OCI-LY7 (cell line): Measurements from ENCODE around the gene DISP2. TPM values are rescaled to one million over a fixed set of nuclear protein-coding genes. Genes with fewer than 3 reads are reported as not detected.

Experiments used
- BruUV-seq: library from RNA; stranded (reverse); fragments of 400-500 nt; replicated peaks from 2 replicates; lab custom pipeline; 2021; lab: Mats Ljungman, UMichigan
- CTCF ChIA-PET: fragments of 300-600 bp; sonication (Branson Sonifier 250); formaldehyde crosslinking; loops from one replicate; lab custom pipeline; 2022; ENCODE audit warnings: antibody characterized with exemption; ENCODE audit not compliant: unreplicated experiment; lab: Charles Lee
- POLR2A ChIA-PET: fragments of 300-600 bp; sonication (Branson Sonifier 250); formaldehyde crosslinking; loops from one replicate; lab custom pipeline; 2022; ENCODE audit warnings: antibody characterized with exemption; lab: Charles Lee
- DNase-seq: peaks from one replicate; pipeline ENCODE4 v3.0.0-alpha.2; 2015; ENCODE audit warnings: low spot score
- H2AFZ ChIP-seq: fragments of 200-600 bp; sonication (generic), shearing (Covaris generic); 2 replicates; pipeline ENCODE4 v1.6.1; 2014; ENCODE audit warnings: mild to moderate bottlenecking, antibody characterized with exemption, low read length, moderate library complexity
- H3K27ac ChIP-seq: fragments of 200-600 bp; sonication (generic); 2 replicates; pipeline ENCODE4 v1.5.1; 2014; ENCODE audit warnings: mixed run types, low read depth, mild to moderate bottlenecking, moderate library complexity, low read length, inconsistent platforms; ENCODE audit not compliant: poor library complexity, severe bottlenecking
- H3K36me3 ChIP-seq: fragments of 200-600 bp; sonication (generic); 2 replicates; pipeline ENCODE4 v1.6.1; 2014; ENCODE audit warnings: mild to moderate bottlenecking, antibody characterized with exemption, low read length, moderate library complexity, mixed read lengths; ENCODE audit not compliant: insufficient read depth
- H3K4me1 ChIP-seq: fragments of 200-600 bp; sonication (generic); 2 replicates; pipeline ENCODE4 v1.5.1; 2014; ENCODE audit warnings: mild to moderate bottlenecking, low read length; ENCODE audit not compliant: insufficient read depth, poor library complexity, severe bottlenecking
- H3K4me2 ChIP-seq: fragments of 200-600 bp; sonication (generic); 2 replicates; pipeline ENCODE4 v1.6.1; 2014; ENCODE audit warnings: mild to moderate bottlenecking, low read length
- H3K4me3 ChIP-seq: fragments of 200-600 bp; sonication (generic); 2 replicates; pipeline ENCODE4 v1.5.1; 2014; ENCODE audit warnings: mild to moderate bottlenecking, low read depth, low read length; ENCODE audit not compliant: poor library complexity, severe bottlenecking
- H3K79me2 ChIP-seq: fragments of 200-600 bp; sonication (generic); 2 replicates; pipeline ENCODE4 v1.6.1; 2016; ENCODE audit warnings: low read depth, mild to moderate bottlenecking, low read length, moderate library complexity, mixed read lengths; ENCODE audit not compliant: insufficient read depth
- H3K9me2 ChIP-seq: fragments of 200-600 bp; sonication (generic); 2 replicates; pipeline ENCODE4 v1.6.1; 2016; ENCODE audit warnings: mild to moderate bottlenecking, low read length, mixed read lengths; ENCODE audit not compliant: insufficient read depth
- H3K9me3 ChIP-seq: fragments of 200-600 bp; sonication (generic); 2 replicates; pipeline ENCODE4 v1.6.1; 2014; ENCODE audit warnings: mild to moderate bottlenecking, mixed run types, low read length, mixed read lengths
- H4K20me1 ChIP-seq: fragments of 200-600 bp; sonication (generic); 2 replicates; pipeline ENCODE4 v1.6.1; 2014; ENCODE audit warnings: mild to moderate bottlenecking, antibody characterized with exemption, low read length, moderate library complexity, mixed read lengths; ENCODE audit not compliant: insufficient read depth
- EZH2phosphoT487 ChIP-seq: fragments of 200-600 bp; sonication (generic); IDR thresholded peaks from 2 replicates; pipeline ENCODE4 v1.6.1; 2018; ENCODE audit warnings: low read depth, borderline replicate concordance, mild to moderate bottlenecking, mixed run types, antibody characterized with exemption, low read length, moderate library complexity, mixed read lengths
- intact Hi-C: fragments of 100-400 bp; cut with micrococcal nuclease; formaldehyde crosslinking; loops from one replicate; pipeline ENCODE4 v1.10.0; 2022; ENCODE audit not compliant: unreplicated experiment
- total RNA-seq, 2 experiments: library from RNA; depleted of rRNA in 1 of 2; stranded (reverse); fragments of >200 nt in 1 of 2; shearing (Covaris generic) in 1 of 2; gene quantifications; 2 replicates each; pipeline ENCODE4 v1.2.3, GENCODE V29; 2014 to 2022
- TF ChIP-seq, protein P1 (sequence below): fragments of 200-600 bp; sonication (generic); conservative IDR thresholded peaks from 2 replicates; pipeline ENCODE4 v1.5.1; 2014; ENCODE audit warnings: mild to moderate bottlenecking, antibody characterized with exemption, low read length, moderate library complexity, mixed read lengths

Gene DISP2
- total RNA-seq, 2 experiments from 2014 or later, result 0.03 to 0.25 TPM

DNA sequence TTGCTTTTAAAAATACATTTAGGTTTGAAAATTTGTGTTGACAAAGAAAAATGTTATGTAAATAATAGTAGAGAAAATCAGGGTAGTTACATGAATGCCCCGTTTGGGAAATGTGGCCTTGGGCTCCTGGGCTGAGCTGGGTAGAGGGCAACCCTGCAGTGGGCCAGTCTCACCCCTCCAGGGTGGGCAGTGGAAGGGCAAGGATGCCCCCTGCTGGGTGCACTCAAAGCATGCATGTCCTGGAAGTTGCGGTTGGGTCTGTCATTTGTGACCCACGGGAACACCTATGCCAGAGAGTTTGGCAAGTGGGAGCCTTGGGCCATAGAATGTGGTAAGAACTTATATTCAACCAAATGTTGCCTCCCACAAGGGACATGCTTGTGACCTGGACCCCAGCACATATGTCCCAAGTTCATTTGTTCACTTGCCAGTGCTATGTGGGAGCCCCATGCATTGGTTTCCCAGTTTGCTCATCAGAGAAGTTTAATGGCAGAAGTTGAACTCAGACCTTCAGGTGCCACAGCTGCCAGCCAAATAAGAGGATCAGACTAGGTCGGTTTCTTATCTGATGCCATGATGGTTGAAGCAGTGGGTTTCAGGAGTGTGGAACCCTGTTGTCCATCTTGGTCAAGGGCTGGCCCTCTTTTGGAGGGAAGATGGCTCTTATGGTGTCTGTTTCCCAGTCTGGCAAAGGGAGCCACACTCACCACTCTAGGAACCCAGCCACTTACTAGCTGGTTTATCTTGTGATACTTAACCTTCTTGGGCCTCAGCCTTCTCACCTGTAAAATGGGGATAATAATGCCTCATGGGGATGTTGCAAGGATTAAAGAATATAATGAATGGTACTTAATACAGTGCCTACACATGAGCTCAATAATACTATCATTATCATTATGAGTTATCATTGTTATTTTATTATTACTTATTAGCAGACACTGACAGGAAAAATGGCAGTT lies 47.7 kb upstream of the DISP2 start:
- H3K4me1 ChIP-seq, result no peaks in the 10 kb centered on the region
- no peak for TF ChIP-seq EZH2phosphoT487
- TF ChIP-seq, protein P1, sequence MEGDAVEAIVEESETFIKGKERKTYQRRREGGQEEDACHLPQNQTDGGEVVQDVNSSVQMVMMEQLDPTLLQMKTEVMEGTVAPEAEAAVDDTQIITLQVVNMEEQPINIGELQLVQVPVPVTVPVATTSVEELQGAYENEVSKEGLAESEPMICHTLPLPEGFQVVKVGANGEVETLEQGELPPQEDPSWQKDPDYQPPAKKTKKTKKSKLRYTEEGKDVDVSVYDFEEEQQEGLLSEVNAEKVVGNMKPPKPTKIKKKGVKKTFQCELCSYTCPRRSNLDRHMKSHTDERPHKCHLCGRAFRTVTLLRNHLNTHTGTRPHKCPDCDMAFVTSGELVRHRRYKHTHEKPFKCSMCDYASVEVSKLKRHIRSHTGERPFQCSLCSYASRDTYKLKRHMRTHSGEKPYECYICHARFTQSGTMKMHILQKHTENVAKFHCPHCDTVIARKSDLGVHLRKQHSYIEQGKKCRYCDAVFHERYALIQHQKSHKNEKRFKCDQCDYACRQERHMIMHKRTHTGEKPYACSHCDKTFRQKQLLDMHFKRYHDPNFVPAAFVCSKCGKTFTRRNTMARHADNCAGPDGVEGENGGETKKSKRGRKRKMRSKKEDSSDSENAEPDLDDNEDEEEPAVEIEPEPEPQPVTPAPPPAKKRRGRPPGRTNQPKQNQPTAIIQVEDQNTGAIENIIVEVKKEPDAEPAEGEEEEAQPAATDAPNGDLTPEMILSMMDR, result peak; percentile 83
- intact Hi-C loops, result loop anchor here (1.0 kb wide), 1 partner anchor 31 kb away; no protein-coding TSS in a partner anchor
- BruUV-seq, result no TSS peak
- H3K9me3 ChIP-seq, result no peaks in the 10 kb centered on the region
- POLR2A ChIA-PET, result interaction anchor here (0.7 to 1.3 kb wide), 4 partner anchors 22 to 365 kb away, joined by 3 read pairs; no protein-coding TSS in a partner anchor
- no peaks in the 10 kb centered on the region for H3K9me2 ChIP-seq
- no peak overlapping the region for H3K4me2 ChIP-seq
- no peaks in the 10 kb centered on the region for H3K36me3 ChIP-seq
- H2AFZ ChIP-seq, result no peak overlapping the region
- CTCF ChIA-PET, result interaction anchor here (1.1 kb wide), 1 partner anchor 31 kb away, joined by 3 read pairs; no protein-coding TSS in a partner anchor
- H4K20me1 ChIP-seq, result no peaks in the 10 kb centered on the region
- H3K79me2 ChIP-seq, result no peaks in the 10 kb centered on the region
- H3K27ac ChIP-seq, result no peak overlapping the region
- DNase-seq, result peak; percentile 60
- no peak overlapping the region for H3K4me3 ChIP-seq

DNA sequence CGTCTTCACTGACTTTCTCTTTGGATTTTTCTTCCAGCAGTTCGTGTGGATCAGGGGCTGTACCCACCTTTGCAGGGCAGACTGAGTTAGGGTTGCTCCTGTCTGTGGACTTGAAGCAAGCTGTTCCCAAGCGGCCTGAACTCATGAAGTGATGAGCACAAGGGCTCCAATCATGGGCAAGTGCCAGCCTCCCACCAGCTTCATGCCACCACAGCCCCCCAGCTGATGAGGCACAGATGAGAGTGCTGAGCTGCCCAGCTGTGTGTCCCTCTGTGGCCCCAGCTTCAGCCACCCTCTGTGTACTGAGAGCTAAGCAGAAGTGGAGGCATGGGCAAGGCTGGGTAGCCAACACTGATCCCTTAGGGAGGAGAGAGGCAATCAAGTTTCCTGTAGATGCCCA lies 47.0 kb upstream of the DISP2 start:
- Histone ChIP-seq H2AFZ (no peak overlapping the region), H3K79me2 (no peaks in the 10 kb centered on the region), H4K20me1 (no peaks in the 10 kb centered on the region), H3K9me3 (no peaks in the 10 kb centered on the region), H3K4me2 (no peak overlapping the region), H3K27ac (no peak overlapping the region), H3K9me2 (no peaks in the 10 kb centered on the region), H3K4me1 (no peaks in the 10 kb centered on the region), H3K36me3 (no peaks in the 10 kb centered on the region), H3K4me3 (no peak overlapping the region)
- CTCF ChIA-PET, result no interaction called here
- intact Hi-C loops, result loop anchor here (1.0 kb wide), 1 partner anchor 32 kb away; no protein-coding TSS in a partner anchor
- BruUV-seq, result no TSS peak
- POLR2A ChIA-PET, result interaction anchor here (0.7 to 1.3 kb wide), 4 partner anchors 32 to 365 kb away, joined by 3 to 4 read pairs (median 3); partner anchors contain the start of gene KNSTRN
- TF ChIP-seq EZH2phosphoT487, result no peak
- TF ChIP-seq, protein P1, result no peak
- DNase-seq, result no peak
